Panc1 (cell line): ENCODE results near the gene TNFRSF14.
"Not testable (repeated sequence)": the region's sequence is repeated elsewhere in the genome, so short reads cannot be mapped to it uniquely, and the experiment has no call there.

ENCODE experiments used
- CTCF ChIP-seq: fragments of 450-650 bp; IDR thresholded peaks from 2 replicates; pipeline ENCODE4 v1.5.1; 2017; ENCODE audit warnings: mild to moderate bottlenecking
- POLR2AphosphoS5 ChIP-seq: IDR thresholded peaks from 2 replicates; pipeline ENCODE4 v1.6.1; 2012; ENCODE audit warnings: mild to moderate bottlenecking, low read depth, low read length, moderate library complexity
- TF ChIP-seq, protein P1 (sequence below), 2 experiments: IDR thresholded peaks; 2 replicates each; pipeline ENCODE4 v1.6.1; 2011 to 2012; ENCODE audit warnings: low read depth in 2 of 2, control low read depth in 1 of 2, low read length in 1 of 2, mild to moderate bottlenecking in 1 of 2, moderate library complexity in 1 of 2; ENCODE audit not compliant: insufficient read depth in 1 of 2

GRCh38 chr1:2550309-2550861 is 5.8 kb upstream of the TNFRSF14 start:
- not testable (repeated sequence) for TF ChIP-seq CTCF, POLR2AphosphoS5
- TF ChIP-seq, protein P1, sequence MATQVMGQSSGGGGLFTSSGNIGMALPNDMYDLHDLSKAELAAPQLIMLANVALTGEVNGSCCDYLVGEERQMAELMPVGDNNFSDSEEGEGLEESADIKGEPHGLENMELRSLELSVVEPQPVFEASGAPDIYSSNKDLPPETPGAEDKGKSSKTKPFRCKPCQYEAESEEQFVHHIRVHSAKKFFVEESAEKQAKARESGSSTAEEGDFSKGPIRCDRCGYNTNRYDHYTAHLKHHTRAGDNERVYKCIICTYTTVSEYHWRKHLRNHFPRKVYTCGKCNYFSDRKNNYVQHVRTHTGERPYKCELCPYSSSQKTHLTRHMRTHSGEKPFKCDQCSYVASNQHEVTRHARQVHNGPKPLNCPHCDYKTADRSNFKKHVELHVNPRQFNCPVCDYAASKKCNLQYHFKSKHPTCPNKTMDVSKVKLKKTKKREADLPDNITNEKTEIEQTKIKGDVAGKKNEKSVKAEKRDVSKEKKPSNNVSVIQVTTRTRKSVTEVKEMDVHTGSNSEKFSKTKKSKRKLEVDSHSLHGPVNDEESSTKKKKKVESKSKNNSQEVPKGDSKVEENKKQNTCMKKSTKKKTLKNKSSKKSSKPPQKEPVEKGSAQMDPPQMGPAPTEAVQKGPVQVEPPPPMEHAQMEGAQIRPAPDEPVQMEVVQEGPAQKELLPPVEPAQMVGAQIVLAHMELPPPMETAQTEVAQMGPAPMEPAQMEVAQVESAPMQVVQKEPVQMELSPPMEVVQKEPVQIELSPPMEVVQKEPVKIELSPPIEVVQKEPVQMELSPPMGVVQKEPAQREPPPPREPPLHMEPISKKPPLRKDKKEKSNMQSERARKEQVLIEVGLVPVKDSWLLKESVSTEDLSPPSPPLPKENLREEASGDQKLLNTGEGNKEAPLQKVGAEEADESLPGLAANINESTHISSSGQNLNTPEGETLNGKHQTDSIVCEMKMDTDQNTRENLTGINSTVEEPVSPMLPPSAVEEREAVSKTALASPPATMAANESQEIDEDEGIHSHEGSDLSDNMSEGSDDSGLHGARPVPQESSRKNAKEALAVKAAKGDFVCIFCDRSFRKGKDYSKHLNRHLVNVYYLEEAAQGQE (IDR thresholded peaks at IDR 0.05; ENCODE audit: insufficient read depth in 1 of 2, low read depth in 2 of 2, low read length in 1 of 2) = not testable (repeated sequence)
